NT2/D1 (cell line): ENCODE measurements around the gene CD4.

Experiments
- SUZ12 ChIP-seq: IDR thresholded peaks from 2 replicates; pipeline ENCODE4 v1.6.1; 2011; ENCODE audit not compliant: insufficient read length, insufficient read depth; ENCODE audit errors: extremely low read depth
- ZNF274 ChIP-seq: IDR thresholded peaks from 2 replicates; pipeline ENCODE4 v1.6.1; 2011; ENCODE audit warnings: mild to moderate bottlenecking, low read depth, low read length

GRCh38 chr12:6779708-6780432 is 9.5 kb upstream of the CD4 start:
- TF ChIP-seq ZNF274, result no peak
- no peak for TF ChIP-seq SUZ12
